Measurements from ENCODE around the gene LAMB2.

The LAMB2 gene

GRCh38 chr3:49175530-49175929 lies 42.7 kb upstream of the LAMB2 start:
- Histone ChIP-seq H3K18ac (ENCODE audit: low read length) (no peak overlapping the region), H4K91ac (ENCODE audit: low read depth, low read length) (no peak overlapping the region), H3K9me3 (ENCODE audit: insufficient read depth, low read depth, low read length) (no peaks in the 10 kb centered on the region), H4K12ac (ENCODE audit: low read depth, low read length) (no peak overlapping the region), H3K14ac (ENCODE audit: low read length) (no peak overlapping the region), H3K27me3 (ENCODE audit: insufficient read depth, low read length) (no peaks in the 10 kb centered on the region), H3K36me3 (ENCODE audit: control insufficient read depth in 1 of 2, insufficient read depth in 2 of 2, low read length in 2 of 2) (peaks cover 20 to 23% of the 10 kb centered on the region in 2 experiments), H3K27ac (ENCODE audit: low read depth, low read length) (no peak overlapping the region), H3K4me1 (ENCODE audit: control insufficient read depth in 1 of 2, insufficient read depth in 2 of 2, low read length in 2 of 2) (peaks cover 21 to 27% of the 10 kb centered on the region in 2 experiments), H3K79me1 (ENCODE audit: low read length) (peaks cover 12% of the 10 kb centered on the region), H3K4ac (ENCODE audit: low read depth, low read length) (no peak overlapping the region), H2AFZ (ENCODE audit: insufficient read depth, low read length, poor library complexity) (no peak overlapping the region), H4K8ac (ENCODE audit: low read depth, low read length) (no peak overlapping the region), H3K4me3 (ENCODE audit: low read depth, low read length) (no peak overlapping the region), H2BK120ac (ENCODE audit: insufficient read depth, low read length, poor library complexity) (no peak overlapping the region), H2BK5ac (ENCODE audit: low read depth, low read length, poor library complexity) (no peak overlapping the region), H2BK12ac (ENCODE audit: low read length) (no peak overlapping the region), H3K79me2 (ENCODE audit: control insufficient read depth, insufficient read depth, low read length, poor library complexity) (peaks cover 4% of the 10 kb centered on the region), H3K4me2 (ENCODE audit: low read length) (no peak overlapping the region), H3K23ac (ENCODE audit: low read length) (no peak overlapping the region), H3K9ac (ENCODE audit: low read length) (no peak overlapping the region), H2AK5ac (ENCODE audit: low read length) (no peak overlapping the region)
- no CpG with 5 or more reads among the region's 8 CpGs for WGBS (ENCODE audit: extremely low coverage, insufficient coverage, insufficient read length)
- no peak for DNase-seq

DNA sequence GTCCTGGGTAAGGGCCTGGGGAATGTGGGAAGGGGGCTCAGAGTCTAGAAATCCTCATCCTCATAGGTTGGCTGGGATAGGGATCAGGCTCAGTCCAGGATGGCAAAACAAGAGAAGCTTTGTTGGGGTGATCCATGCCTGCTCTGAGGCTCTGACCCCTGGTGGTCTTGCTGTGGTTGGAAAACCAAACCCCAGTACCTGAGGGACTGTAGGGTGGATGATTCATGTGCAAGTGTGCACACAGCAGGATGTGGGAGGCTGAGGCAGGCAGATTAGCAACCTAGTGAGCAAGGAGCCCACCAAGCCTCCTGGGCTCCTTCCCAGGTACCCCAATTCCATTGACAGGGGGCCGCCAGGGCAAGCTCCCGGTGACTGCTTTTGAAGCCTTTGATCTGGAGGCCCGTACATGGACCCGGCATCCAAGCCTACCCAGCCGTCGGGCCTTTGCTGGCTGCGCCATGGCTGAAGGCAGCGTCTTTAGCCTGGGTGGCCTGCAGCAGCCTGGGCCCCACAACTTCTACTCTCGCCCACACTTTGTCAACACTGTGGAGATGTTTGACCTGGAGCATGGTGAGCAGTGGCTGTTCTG lies 41.6 kb upstream of the LAMB2 start:
- H3K4me1 ChIP-seq (ENCODE audit: control insufficient read depth in 1 of 2, insufficient read depth in 2 of 2, low read length in 2 of 2) = peaks cover 21 to 27% of the 10 kb centered on the region in 2 experiments
- no peak overlapping the region for H2BK12ac ChIP-seq (ENCODE audit: low read length)
- H3K27me3 ChIP-seq (ENCODE audit: insufficient read depth, low read length) = no peaks in the 10 kb centered on the region
- no peak overlapping the region for H3K27ac ChIP-seq (ENCODE audit: low read depth, low read length)
- no peak overlapping the region for H4K8ac ChIP-seq (ENCODE audit: low read depth, low read length)
- H4K91ac ChIP-seq (ENCODE audit: low read depth, low read length) = no peak overlapping the region
- H3K14ac ChIP-seq (ENCODE audit: low read length) = no peak overlapping the region
- H3K4me3 ChIP-seq (ENCODE audit: low read depth, low read length) = no peak overlapping the region
- no CpG with 5 or more reads among the region's 9 CpGs for WGBS (ENCODE audit: extremely low coverage, insufficient coverage, insufficient read length)
- H3K36me3 ChIP-seq (ENCODE audit: control insufficient read depth in 1 of 2, insufficient read depth in 2 of 2, low read length in 2 of 2) = peaks cover 20 to 23% of the 10 kb centered on the region in 2 experiments
- H2BK5ac ChIP-seq (ENCODE audit: low read depth, low read length, poor library complexity) = no peak overlapping the region
- H3K4me2 ChIP-seq (ENCODE audit: low read length) = no peak overlapping the region
- H3K9me3 ChIP-seq (ENCODE audit: insufficient read depth, low read depth, low read length) = no peaks in the 10 kb centered on the region
- H2BK120ac ChIP-seq (ENCODE audit: insufficient read depth, low read length, poor library complexity) = no peak overlapping the region
- H2AFZ ChIP-seq (ENCODE audit: insufficient read depth, low read length, poor library complexity) = no peak overlapping the region
- no peak overlapping the region for H2AK5ac ChIP-seq (ENCODE audit: low read length)
- no peak overlapping the region for H3K18ac ChIP-seq (ENCODE audit: low read length)
- H3K4ac ChIP-seq (ENCODE audit: low read depth, low read length) = no peak overlapping the region
- H3K79me2 ChIP-seq (ENCODE audit: control insufficient read depth, insufficient read depth, low read length, poor library complexity) = peaks cover 4% of the 10 kb centered on the region
- no peak overlapping the region for H3K9ac ChIP-seq (ENCODE audit: low read length)
- DNase-seq = no peak
- H4K12ac ChIP-seq (ENCODE audit: low read depth, low read length) = no peak overlapping the region
- H3K79me1 ChIP-seq (ENCODE audit: low read length) = peaks cover 12% of the 10 kb centered on the region
- H3K23ac ChIP-seq (ENCODE audit: low read length) = no peak overlapping the region

DNA sequence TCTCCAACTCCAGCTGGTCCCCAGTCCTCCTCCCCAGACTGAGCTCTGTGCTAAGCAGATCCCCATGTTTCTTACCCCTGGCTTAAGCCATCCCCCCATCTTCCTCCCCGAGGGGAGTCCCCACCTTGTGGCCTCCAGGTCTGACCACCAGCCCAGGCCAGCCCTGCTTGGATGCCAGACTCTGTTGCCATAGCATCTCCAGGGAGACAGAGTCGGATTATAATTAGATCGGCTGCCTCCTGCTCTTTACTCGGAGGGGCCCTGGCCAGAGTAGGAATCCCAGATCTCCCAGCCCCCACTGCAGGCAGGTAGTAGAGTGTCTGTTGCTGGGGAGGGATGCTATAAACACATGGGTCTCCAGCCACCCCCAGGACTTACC lies 40.9 kb upstream of the LAMB2 start:
- Histone ChIP-seq H3K9ac (ENCODE audit: low read length) (no peak overlapping the region), H2BK120ac (ENCODE audit: insufficient read depth, low read length, poor library complexity) (no peak overlapping the region), H3K9me3 (ENCODE audit: insufficient read depth, low read depth, low read length) (no peaks in the 10 kb centered on the region), H4K8ac (ENCODE audit: low read depth, low read length) (peak overlapping the region; percentile 2), H2AFZ (ENCODE audit: insufficient read depth, low read length, poor library complexity) (no peak overlapping the region), H3K79me1 (ENCODE audit: low read length) (peaks cover 12% of the 10 kb centered on the region), H3K27me3 (ENCODE audit: insufficient read depth, low read length) (no peaks in the 10 kb centered on the region), H4K12ac (ENCODE audit: low read depth, low read length) (no peak overlapping the region), H3K4me2 (ENCODE audit: low read length) (peak overlapping the region; percentile 22), H3K23ac (ENCODE audit: low read length) (no peak overlapping the region), H4K91ac (ENCODE audit: low read depth, low read length) (no peak overlapping the region), H3K14ac (ENCODE audit: low read length) (no peak overlapping the region), H3K18ac (ENCODE audit: low read length) (no peak overlapping the region), H3K79me2 (ENCODE audit: control insufficient read depth, insufficient read depth, low read length, poor library complexity) (peaks cover 4% of the 10 kb centered on the region), H3K4me1 (ENCODE audit: control insufficient read depth in 1 of 2, insufficient read depth in 2 of 2, low read length in 2 of 2) (peaks cover 21 to 27% of the 10 kb centered on the region in 2 experiments), H2AK5ac (ENCODE audit: low read length) (no peak overlapping the region), H3K27ac (ENCODE audit: low read depth, low read length) (no peak overlapping the region), H3K4me3 (ENCODE audit: low read depth, low read length) (no peak overlapping the region), H2BK5ac (ENCODE audit: low read depth, low read length, poor library complexity) (no peak overlapping the region), H3K4ac (ENCODE audit: low read depth, low read length) (no peak overlapping the region), H2BK12ac (ENCODE audit: low read length) (no peak overlapping the region), H3K36me3 (ENCODE audit: control insufficient read depth in 1 of 2, insufficient read depth in 2 of 2, low read length in 2 of 2) (peaks cover 20 to 23% of the 10 kb centered on the region in 2 experiments)
- WGBS (ENCODE audit: extremely low coverage, insufficient coverage, insufficient read length) = no CpG with 5 or more reads among the region's 4 CpGs
- no peak for DNase-seq

DNA sequence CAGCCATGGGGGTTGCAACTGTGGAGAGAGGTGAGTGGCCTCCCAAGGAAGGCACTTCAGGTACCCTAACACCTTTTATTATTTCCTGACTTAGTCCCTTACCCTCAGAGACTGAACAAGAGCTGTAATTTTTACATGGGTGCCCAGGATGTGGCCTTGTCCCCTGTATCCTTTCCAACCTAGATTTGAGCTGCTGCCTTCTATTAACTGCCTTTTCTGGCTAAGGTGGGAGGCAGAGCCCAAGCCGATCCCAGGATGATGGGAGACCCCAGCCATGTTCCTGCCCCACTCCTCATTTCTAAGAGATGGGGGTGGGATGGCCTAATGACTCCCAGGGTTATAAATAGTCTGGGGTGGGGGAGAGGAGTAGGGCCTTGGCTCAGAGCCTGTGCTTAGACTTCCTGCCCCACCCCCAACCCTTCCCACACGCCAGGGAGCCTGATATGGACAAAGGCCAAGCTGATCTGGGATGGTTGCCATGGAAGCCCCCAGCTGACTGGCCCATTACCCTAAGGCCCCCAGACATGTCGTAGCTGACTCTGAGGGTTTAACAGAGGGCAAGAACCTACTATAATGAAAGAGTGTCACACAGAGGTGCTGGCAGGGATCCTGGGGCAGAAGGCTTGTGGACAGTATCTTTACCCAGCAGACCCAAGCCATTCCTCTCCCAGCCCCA lies 40.4 kb upstream of the LAMB2 start:
- Histone ChIP-seq H2AFZ (ENCODE audit: insufficient read depth, low read length, poor library complexity) (no peak overlapping the region), H3K36me3 (ENCODE audit: control insufficient read depth in 1 of 2, insufficient read depth in 2 of 2, low read length in 2 of 2) (peaks cover 20 to 23% of the 10 kb centered on the region in 2 experiments), H4K12ac (ENCODE audit: low read depth, low read length) (no peak overlapping the region), H3K9me3 (ENCODE audit: insufficient read depth, low read depth, low read length) (no peaks in the 10 kb centered on the region), H4K91ac (ENCODE audit: low read depth, low read length) (no peak overlapping the region), H3K23ac (ENCODE audit: low read length) (no peak overlapping the region), H3K9ac (ENCODE audit: low read length) (no peak overlapping the region), H3K79me1 (ENCODE audit: low read length) (peaks cover 12% of the 10 kb centered on the region), H3K4me1 (ENCODE audit: control insufficient read depth in 1 of 2, insufficient read depth in 2 of 2, low read length in 2 of 2) (peaks cover 21 to 27% of the 10 kb centered on the region in 2 experiments), H2BK5ac (ENCODE audit: low read depth, low read length, poor library complexity) (no peak overlapping the region), H3K4me3 (ENCODE audit: low read depth, low read length) (no peak overlapping the region), H3K27ac (ENCODE audit: low read depth, low read length) (no peak overlapping the region), H3K4ac (ENCODE audit: low read depth, low read length) (no peak overlapping the region), H3K14ac (ENCODE audit: low read length) (peak overlapping the region; percentile 19), H2BK12ac (ENCODE audit: low read length) (peak overlapping the region; percentile 21), H2BK120ac (ENCODE audit: insufficient read depth, low read length, poor library complexity) (no peak overlapping the region), H2AK5ac (ENCODE audit: low read length) (peak overlapping the region; percentile 11), H3K79me2 (ENCODE audit: control insufficient read depth, insufficient read depth, low read length, poor library complexity) (peaks cover 4% of the 10 kb centered on the region), H4K8ac (ENCODE audit: low read depth, low read length) (peak overlapping the region; percentile 2), H3K18ac (ENCODE audit: low read length) (peak overlapping the region; percentile 0), H3K4me2 (ENCODE audit: low read length) (peak overlapping the region; percentile 22), H3K27me3 (ENCODE audit: insufficient read depth, low read length) (no peaks in the 10 kb centered on the region)
- no peak for DNase-seq
- WGBS (ENCODE audit: extremely low coverage, insufficient coverage, insufficient read length) = no CpG with 5 or more reads among the region's 3 CpGs

Measured in trophoblast cell (in vitro differentiated cells and primary cell).